HepG2 (cell line): ENCODE results near the gene RNU7-1. TPM values are rescaled to one million over a fixed set of nuclear protein-coding genes. Genes with fewer than 3 reads are reported as not detected.

Experiments
- CREB3 ChIP-seq: sonication (generic); formaldehyde crosslinking; IDR thresholded peaks from 2 replicates; pipeline ENCODE4 v1.5.0; 2020; ENCODE audit warnings: missing genetic modification reagents
- DMAP1 ChIP-seq: IDR thresholded peaks from 2 replicates; pipeline ENCODE4 v1.6.1; 2016
- HIVEP1 ChIP-seq: sonication (generic); formaldehyde crosslinking; IDR thresholded peaks from 2 replicates; pipeline ENCODE4 v1.4.0; 2020; ENCODE audit warnings: mild to moderate bottlenecking, missing genetic modification reagents
- HNF4A ChIP-seq: sonication (generic); formaldehyde crosslinking; IDR thresholded peaks from 2 replicates; pipeline ENCODE4 v1.4.0; 2020; ENCODE audit warnings: missing genetic modification reagents
- PHF5A ChIP-seq: IDR thresholded peaks from one replicate; pipeline ENCODE4 v1.6.1; 2018; ENCODE audit warnings: low read depth, missing genetic modification reagents; ENCODE audit not compliant: unreplicated experiment
- SMYD3 ChIP-seq: sonication (generic); formaldehyde crosslinking; IDR thresholded peaks from 2 replicates; pipeline ENCODE4 v1.8.1; 2023; ENCODE audit warnings: mild to moderate bottlenecking, missing genetic modification reagents
- SNAPC2 ChIP-seq: sonication (generic); formaldehyde crosslinking; IDR thresholded peaks from 2 replicates; pipeline ENCODE4 v1.8.1; 2022; ENCODE audit warnings: mild to moderate bottlenecking, missing genetic modification reagents
- TFAP4 ChIP-seq: sonication (generic); IDR thresholded peaks from 2 replicates; pipeline ENCODE4 v1.6.1; 2016; ENCODE audit warnings: low read depth, borderline replicate concordance
- TGIF2 ChIP-seq: IDR thresholded peaks from 2 replicates; pipeline ENCODE4 v1.6.1; 2016; ENCODE audit warnings: control low read depth, missing compliant biosample characterization
- THAP8 ChIP-seq: sonication (generic); formaldehyde crosslinking; IDR thresholded peaks from 2 replicates; pipeline ENCODE4 v1.5.1; 2020; ENCODE audit warnings: missing genetic modification reagents, mild to moderate bottlenecking, borderline replicate concordance
- THAP9 ChIP-seq: sonication (generic); formaldehyde crosslinking; IDR thresholded peaks from 2 replicates; pipeline ENCODE4; 2020; ENCODE audit warnings: missing genetic modification reagents, mild to moderate bottlenecking, borderline replicate concordance
- ZFP36L2 ChIP-seq: sonication (generic); formaldehyde crosslinking; IDR thresholded peaks from 2 replicates; pipeline ENCODE4 v1.4.0; 2020; ENCODE audit warnings: missing genetic modification reagents
- ZMAT3 ChIP-seq: sonication (generic); formaldehyde crosslinking; conservative IDR thresholded peaks from 2 replicates; pipeline ENCODE4 v1.7.0; 2021; ENCODE audit warnings: missing genetic modification reagents
- ZNF234 ChIP-seq: sonication (generic); formaldehyde crosslinking; conservative IDR thresholded peaks from 2 replicates; pipeline ENCODE4 v1.5.1; 2020; ENCODE audit warnings: mild to moderate bottlenecking, missing genetic modification reagents
- polyA plus RNA-seq, 8 experiments: library from polyadenylated mRNA; depleted of rRNA in 3 of 8; stranded (reverse) in 7 of 8; unstranded in 1 of 8; fragments of >200 nt; fragmentation: Illumina TruSeq in 4 of 8; extraction: Trizol in 4 of 8; gene quantifications; 2 replicates each; pipeline versions ENCODE4 v1.2.1 to v1.2.3, GENCODE V29; 2011 to 2016; ENCODE audit warnings: low read depth in 4 of 8, missing spikeins in 1 of 8, mixed read lengths in 1 of 8; ENCODE audit not compliant: insufficient read depth in 1 of 8
- total RNA-seq, 5 experiments: library from RNA; depleted of rRNA; stranded (reverse); fragments of >200 nt; fragmentation: Illumina TruSeq; extraction: Trizol; gene quantifications; 2 replicates each; pipeline ENCODE4 v1.2.3, GENCODE V29; 2016; ENCODE audit warnings: low read depth in 1 of 5
- TF ChIP-seq, protein P1 (sequence below): sonication (generic); formaldehyde crosslinking; IDR thresholded peaks from 2 replicates; pipeline ENCODE4 v1.4.0; 2020; ENCODE audit warnings: missing genetic modification reagents, borderline replicate concordance
- TF ChIP-seq, protein P2 (sequence below): sonication (generic); formaldehyde crosslinking; IDR thresholded peaks from 2 replicates; pipeline ENCODE4 v1.9.0; 2021; ENCODE audit warnings: missing genetic modification reagents, mild to moderate bottlenecking, borderline replicate concordance

RNU7-1 gene
- total and polyA plus RNA-seq, 2 of the 13 experiments (the other 11 are each of a cell fraction or from before 2014, with no cell fraction given), result not detected

GRCh38 chr12:6943722-6944380 is at the start of gene RNU7-1, which contains the start of gene C12orf57 (continued):
- TF ChIP-seq ZNF234 (CRISPR knock-in tag) (no peak), HIVEP1 (no peak; the same call in 1 of the 2 replicates), THAP9 (CRISPR knock-in tag) (no peak), CREB3 (CRISPR knock-in tag) (no peak; the same call in 1 of the 2 replicates), THAP8 (CRISPR knock-in tag) (no peak), SNAPC2 (peak; percentile 100), TFAP4 (no peak), DMAP1 (CRISPR knock-in tag) (peak; percentile 83), PHF5A (peak; percentile 93), HNF4A (CRISPR knock-in tag) (no peak), TGIF2 (CRISPR knock-in tag) (no peak), ZMAT3 (CRISPR knock-in tag) (no peak), ZFP36L2 (CRISPR knock-in tag) (no peak), SMYD3 (CRISPR knock-in tag) (peak; percentile 76)
- TF ChIP-seq, protein P1, sequence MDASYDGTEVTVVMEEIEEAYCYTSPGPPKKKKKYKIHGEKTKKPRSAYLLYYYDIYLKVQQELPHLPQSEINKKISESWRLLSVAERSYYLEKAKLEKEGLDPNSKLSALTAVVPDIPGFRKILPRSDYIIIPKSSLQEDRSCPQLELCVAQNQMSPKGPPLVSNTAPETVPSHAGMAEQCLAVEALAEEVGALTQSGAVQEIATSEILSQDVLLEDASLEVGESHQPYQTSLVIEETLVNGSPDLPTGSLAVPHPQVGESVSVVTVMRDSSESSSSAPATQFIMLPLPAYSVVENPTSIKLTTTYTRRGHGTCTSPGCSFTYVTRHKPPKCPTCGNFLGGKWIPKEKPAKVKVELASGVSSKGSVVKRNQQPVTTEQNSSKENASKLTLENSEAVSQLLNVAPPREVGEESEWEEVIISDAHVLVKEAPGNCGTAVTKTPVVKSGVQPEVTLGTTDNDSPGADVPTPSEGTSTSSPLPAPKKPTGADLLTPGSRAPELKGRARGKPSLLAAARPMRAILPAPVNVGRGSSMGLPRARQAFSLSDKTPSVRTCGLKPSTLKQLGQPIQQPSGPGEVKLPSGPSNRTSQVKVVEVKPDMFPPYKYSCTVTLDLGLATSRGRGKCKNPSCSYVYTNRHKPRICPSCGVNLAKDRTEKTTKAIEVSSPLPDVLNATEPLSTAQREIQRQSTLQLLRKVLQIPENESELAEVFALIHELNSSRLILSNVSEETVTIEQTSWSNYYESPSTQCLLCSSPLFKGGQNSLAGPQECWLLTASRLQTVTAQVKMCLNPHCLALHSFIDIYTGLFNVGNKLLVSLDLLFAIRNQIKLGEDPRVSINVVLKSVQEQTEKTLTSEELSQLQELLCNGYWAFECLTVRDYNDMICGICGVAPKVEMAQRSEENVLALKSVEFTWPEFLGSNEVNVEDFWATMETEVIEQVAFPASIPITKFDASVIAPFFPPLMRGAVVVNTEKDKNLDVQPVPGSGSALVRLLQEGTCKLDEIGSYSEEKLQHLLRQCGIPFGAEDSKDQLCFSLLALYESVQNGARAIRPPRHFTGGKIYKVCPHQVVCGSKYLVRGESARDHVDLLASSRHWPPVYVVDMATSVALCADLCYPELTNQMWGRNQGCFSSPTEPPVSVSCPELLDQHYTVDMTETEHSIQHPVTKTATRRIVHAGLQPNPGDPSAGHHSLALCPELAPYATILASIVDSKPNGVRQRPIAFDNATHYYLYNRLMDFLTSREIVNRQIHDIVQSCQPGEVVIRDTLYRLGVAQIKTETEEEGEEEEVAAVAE (CRISPR knock-in tag), result peak; percentile 87; the same call in 1 of the 2 replicates
- TF ChIP-seq, protein P2, sequence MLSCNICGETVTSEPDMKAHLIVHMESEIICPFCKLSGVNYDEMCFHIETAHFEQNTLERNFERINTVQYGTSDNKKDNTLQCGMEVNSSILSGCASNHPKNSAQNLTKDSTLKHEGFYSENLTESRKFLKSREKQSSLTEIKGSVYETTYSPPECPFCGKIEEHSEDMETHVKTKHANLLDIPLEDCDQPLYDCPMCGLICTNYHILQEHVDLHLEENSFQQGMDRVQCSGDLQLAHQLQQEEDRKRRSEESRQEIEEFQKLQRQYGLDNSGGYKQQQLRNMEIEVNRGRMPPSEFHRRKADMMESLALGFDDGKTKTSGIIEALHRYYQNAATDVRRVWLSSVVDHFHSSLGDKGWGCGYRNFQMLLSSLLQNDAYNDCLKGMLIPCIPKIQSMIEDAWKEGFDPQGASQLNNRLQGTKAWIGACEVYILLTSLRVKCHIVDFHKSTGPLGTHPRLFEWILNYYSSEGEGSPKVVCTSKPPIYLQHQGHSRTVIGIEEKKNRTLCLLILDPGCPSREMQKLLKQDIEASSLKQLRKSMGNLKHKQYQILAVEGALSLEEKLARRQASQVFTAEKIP (CRISPR knock-in tag), result no peak
